HUES6 (cell line): ENCODE results near the gene RELB.
A peak's percentile ranks its signal among the peaks of the same experiment; 100 is the strongest.

ENCODE experiments used
- H3K27ac ChIP-seq: 2 replicates; pipeline ENCODE4 v1.7.0; 2013; ENCODE audit warnings: low read depth, mild to moderate bottlenecking, low read length, inconsistent platforms
- H3K27me3 ChIP-seq: 2 replicates; pipeline ENCODE4 v1.6.1; 2013; ENCODE audit warnings: low read length; ENCODE audit not compliant: control insufficient read depth, insufficient read depth
- H3K36me3 ChIP-seq: 2 replicates; pipeline ENCODE4 v1.6.1; 2013; ENCODE audit warnings: low read length; ENCODE audit not compliant: control insufficient read depth, insufficient read depth
- H3K4me1 ChIP-seq: 2 replicates; pipeline ENCODE4 v1.6.1; 2013; ENCODE audit warnings: low read length; ENCODE audit not compliant: control insufficient read depth, insufficient read depth
- H3K4me3 ChIP-seq: 2 replicates; pipeline ENCODE4 v1.5.1; 2013; ENCODE audit warnings: low read depth, low read length
- H3K9ac ChIP-seq: one replicate; pipeline ENCODE4 v1.6.1; 2013; ENCODE audit warnings: mild to moderate bottlenecking, low read length
- H3K9me3 ChIP-seq: 2 replicates; pipeline ENCODE4 v1.6.1; 2013; ENCODE audit warnings: low read depth, low read length; ENCODE audit not compliant: control insufficient read depth, insufficient read depth

RELB gene

GRCh38 chr19:45001087-45001739 lies at the start of gene RELB:
TSS of gene RELB (plus strand) at chr19:45001464. CDS start at chr19:45001580, 116 bp downstream.
- Histone ChIP-seq H3K9me3 (no peaks in the 10 kb centered on the region), H3K27ac (peak within 1 kb of the TSS; percentile 82), H3K9ac (peak within 1 kb of the TSS; percentile 93), H3K4me3 (peak within 1 kb of the TSS; percentile 94), H3K4me1 (no peaks in the 10 kb centered on the region), H3K27me3 (no peaks in the 10 kb centered on the region), H3K36me3 (0 out of 2 replicates have a peak, but pooled peaks cover 2% of the 10 kb centered on the region)

GRCh38 chr19:44954278-44954648 lies 47.0 kb upstream of the RELB start:
- H3K9me3 ChIP-seq: no peaks in the 10 kb centered on the region
- H3K4me1 ChIP-seq: peaks cover 16% of the 10 kb centered on the region; the same call in 1 of the 2 replicates
- peak overlapping the region; percentile 83; the same call in 1 of the 2 replicates for H3K27ac ChIP-seq
- H3K27me3 ChIP-seq: no peaks in the 10 kb centered on the region
- peaks cover 2% of the 10 kb centered on the region; the same call in 1 of the 2 replicates for H3K36me3 ChIP-seq
- H3K9ac ChIP-seq: peak overlapping the region; percentile 94
- H3K4me3 ChIP-seq: peak overlapping the region; percentile 97

- peak within 1 kb of the TSS; percentile 83 for H3K27ac ChIP-seq
- no peaks in the 10 kb centered on the region for H3K9me3 ChIP-seq
- H3K4me3 ChIP-seq: peak within 1 kb of the TSS; percentile 97
- H3K4me1 ChIP-seq: peaks cover 16% of the 10 kb centered on the region; the same call in 1 of the 2 replicates
- peaks cover 2% of the 10 kb centered on the region; the same call in 1 of the 2 replicates for H3K36me3 ChIP-seq
- no peaks in the 10 kb centered on the region for H3K27me3 ChIP-seq
- H3K9ac ChIP-seq: peak within 1 kb of the TSS; percentile 94
Observed at GRCh38 chr19:44954649-44955504, 46.4 kb upstream of the RELB start, which contains the start of gene CLPTM1. TSS of gene CLPTM1 (plus strand) at chr19:44955380. CDS start at chr19:44955396, 16 bp downstream.

GRCh38 chr19:44955505-44956439 lies 45.5 kb upstream of the RELB start:
- peak overlapping the region; percentile 72; the same call in 1 of the 2 replicates for H3K27ac ChIP-seq
- H3K27me3 ChIP-seq: no peaks in the 10 kb centered on the region
- peak overlapping the region; percentile 88 for H3K9ac ChIP-seq
- H3K4me3 ChIP-seq: peak overlapping the region; percentile 97
- H3K9me3 ChIP-seq: no peaks in the 10 kb centered on the region
- H3K4me1 ChIP-seq: peaks cover 16% of the 10 kb centered on the region; the same call in 1 of the 2 replicates
- peaks cover 5% of the 10 kb centered on the region; the same call in 1 of the 2 replicates for H3K36me3 ChIP-seq

- Histone ChIP-seq H3K9ac (peak overlapping the region; percentile 27), H3K4me1 (peaks cover 16% of the 10 kb centered on the region; the same call in 1 of the 2 replicates), H3K27ac (no peak overlapping the region), H3K4me3 (no peak overlapping the region), H3K36me3 (peaks cover 17% of the 10 kb centered on the region), H3K9me3 (no peaks in the 10 kb centered on the region), H3K27me3 (no peaks in the 10 kb centered on the region)
Observed at GRCh38 chr19:44957526-44957925, 43.7 kb upstream of the RELB start.

- no peaks in the 10 kb centered on the region for H3K27me3 ChIP-seq
- peaks cover 19% of the 10 kb centered on the region for H3K36me3 ChIP-seq
- no peak overlapping the region for H3K4me3 ChIP-seq
- peaks cover 16% of the 10 kb centered on the region; the same call in 1 of the 2 replicates for H3K4me1 ChIP-seq
- peak overlapping the region; percentile 12 for H3K9ac ChIP-seq
- H3K27ac ChIP-seq: no peak overlapping the region
- H3K9me3 ChIP-seq: no peaks in the 10 kb centered on the region
Observed at GRCh38 chr19:44958090-44958489, 43.2 kb upstream of the RELB start.

GRCh38 chr19:44959691-44960090 lies 41.6 kb upstream of the RELB start:
- Histone ChIP-seq H3K4me1 (peaks cover 16% of the 10 kb centered on the region; the same call in 1 of the 2 replicates), H3K27ac (no peak overlapping the region), H3K36me3 (peaks cover 25% of the 10 kb centered on the region)

GRCh38 chr19:44960906-44961728 lies 40.1 kb upstream of the RELB start:
- Histone ChIP-seq H3K27ac (no peak overlapping the region), H3K9ac (no peak overlapping the region), H3K27me3 (no peaks in the 10 kb centered on the region), H3K36me3 (peaks cover 29% of the 10 kb centered on the region), H3K4me3 (no peak overlapping the region), H3K4me1 (peaks cover 14% of the 10 kb centered on the region; the same call in 1 of the 2 replicates), H3K9me3 (no peaks in the 10 kb centered on the region)

More at GRCh38 chr19:44959691-44960090, 41.6 kb upstream of the RELB start:
- no peaks in the 10 kb centered on the region for H3K27me3 ChIP-seq
- H3K9me3 ChIP-seq: no peaks in the 10 kb centered on the region
- no peak overlapping the region for H3K4me3 ChIP-seq
- H3K9ac ChIP-seq: no peak overlapping the region

- no peak overlapping the region for H3K4me3 ChIP-seq
- H3K9ac ChIP-seq: no peak overlapping the region
- peaks cover 33% of the 10 kb centered on the region for H3K36me3 ChIP-seq
- no peak overlapping the region for H3K27ac ChIP-seq
- no peaks in the 10 kb centered on the region for H3K27me3 ChIP-seq
- H3K4me1 ChIP-seq: peaks cover 7% of the 10 kb centered on the region; the same call in 1 of the 2 replicates
- no peaks in the 10 kb centered on the region for H3K9me3 ChIP-seq
Observed at GRCh38 chr19:44961821-44962220, 39.4 kb upstream of the RELB start.
